ENCODE results near the gene GP1BA. TPM values are rescaled to one million over a fixed set of nuclear protein-coding genes. Genes with fewer than 3 reads are reported as not detected.
A peak's percentile ranks its signal among the peaks of the same experiment; 100 is the strongest.

GP1BA gene
- polyA plus RNA-seq, 1 donor (not counting 4 experiments of a cell fraction or from before 2014, with no cell fraction given), result not detected

DNA sequence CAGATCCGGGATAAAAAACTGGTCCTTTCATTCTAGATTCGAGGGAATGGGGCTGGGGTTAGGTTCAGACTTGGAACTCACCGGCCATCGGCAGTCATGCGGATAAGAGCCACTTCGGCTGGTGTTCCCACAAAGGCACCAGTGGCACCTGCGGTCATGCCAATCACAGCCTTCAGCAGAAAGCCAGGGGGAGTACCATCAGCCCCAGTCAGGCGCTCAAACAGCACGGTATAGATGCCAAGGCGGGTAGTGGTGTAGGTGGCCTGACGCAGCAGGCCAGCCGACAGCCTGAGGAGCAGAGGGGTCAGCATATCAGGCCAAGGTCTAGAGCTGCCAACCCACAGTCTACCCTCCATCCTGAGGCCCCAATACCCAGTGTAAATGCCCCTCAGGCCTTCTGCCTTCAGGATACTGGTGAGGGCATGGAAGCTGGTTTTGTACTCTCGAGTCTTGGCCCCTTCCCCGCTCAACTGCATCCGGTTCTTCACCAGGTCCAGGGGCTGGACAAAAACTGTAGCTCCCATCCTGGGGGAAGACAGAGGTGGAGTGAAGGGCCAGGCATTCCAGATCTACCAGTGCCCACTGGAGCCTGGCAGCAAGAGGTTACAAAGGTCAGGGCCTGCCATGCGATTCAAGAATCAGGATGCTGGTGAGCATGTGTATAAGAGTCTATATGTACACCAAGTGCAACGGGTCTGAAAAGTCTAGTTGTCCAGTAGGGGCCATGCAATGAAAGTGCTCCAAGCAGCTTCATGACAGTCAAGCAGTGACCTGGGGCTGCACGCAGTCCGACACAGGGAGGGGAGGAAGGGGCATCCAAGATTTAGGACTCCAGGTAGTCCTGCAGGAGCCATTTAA is 6.8 kb downstream of the GP1BA start:
- Histone ChIP-seq H3K27me3 (ENCODE audit: control insufficient read depth, extremely low read depth, insufficient read depth, low read length) (no peaks in the 10 kb centered on the region), H3K9me1 (ENCODE audit: control insufficient read depth, extremely low read depth, insufficient read depth, low read length) (no peaks in the 10 kb centered on the region), H2AFZ (ENCODE audit: control insufficient read depth, low read length) (no peak overlapping the region), H3K9ac (ENCODE audit: control insufficient read depth, extremely low read depth, insufficient read depth, low read length) (peak overlapping the region; percentile 97), H3K4me3 (ENCODE audit: control insufficient read depth in 2 of 3, extremely low read depth in 1 of 3, insufficient read depth in 2 of 3, low read depth in 1 of 3, low read length in 3 of 3) (peak overlapping the region; percentile 91 to 93 (median 91)), H3K27ac (ENCODE audit: control insufficient read depth, insufficient read depth, low read length) (peak overlapping the region; percentile 98), H3K36me3 (ENCODE audit: control insufficient read depth in 2 of 2, extremely low read depth in 1 of 2, insufficient read depth in 2 of 2, low read length in 2 of 2) (peaks cover 20 to 23% of the 10 kb centered on the region in 2 experiments), H3K79me2 (ENCODE audit: control insufficient read depth, insufficient read depth, low read length) (peaks cover 47% of the 10 kb centered on the region), H3K4me1 (ENCODE audit: control insufficient read depth, extremely low read depth, insufficient read depth, low read length) (peaks cover 28% of the 10 kb centered on the region), H4K20me1 (ENCODE audit: control insufficient read depth, extremely low read depth, insufficient read depth, low read length) (no peaks in the 10 kb centered on the region), H3K4me2 (ENCODE audit: control insufficient read depth, extremely low read depth, insufficient read depth, low read depth, low read length) (peak overlapping the region; percentile 79), H3K9me3 (ENCODE audit: control insufficient read depth, low read depth, low read length) (no peaks in the 10 kb centered on the region)
- dilution Hi-C loops (cut with MboI; ENCODE audit: extremely low pct_ligation_motif_present, low sequenced_read_pairs), result no loop called here
- FAIRE-seq, result no peak
- no peak for DNase-seq (ENCODE audit: low read depth, low spot score)
- TF ChIP-seq, protein P1, sequence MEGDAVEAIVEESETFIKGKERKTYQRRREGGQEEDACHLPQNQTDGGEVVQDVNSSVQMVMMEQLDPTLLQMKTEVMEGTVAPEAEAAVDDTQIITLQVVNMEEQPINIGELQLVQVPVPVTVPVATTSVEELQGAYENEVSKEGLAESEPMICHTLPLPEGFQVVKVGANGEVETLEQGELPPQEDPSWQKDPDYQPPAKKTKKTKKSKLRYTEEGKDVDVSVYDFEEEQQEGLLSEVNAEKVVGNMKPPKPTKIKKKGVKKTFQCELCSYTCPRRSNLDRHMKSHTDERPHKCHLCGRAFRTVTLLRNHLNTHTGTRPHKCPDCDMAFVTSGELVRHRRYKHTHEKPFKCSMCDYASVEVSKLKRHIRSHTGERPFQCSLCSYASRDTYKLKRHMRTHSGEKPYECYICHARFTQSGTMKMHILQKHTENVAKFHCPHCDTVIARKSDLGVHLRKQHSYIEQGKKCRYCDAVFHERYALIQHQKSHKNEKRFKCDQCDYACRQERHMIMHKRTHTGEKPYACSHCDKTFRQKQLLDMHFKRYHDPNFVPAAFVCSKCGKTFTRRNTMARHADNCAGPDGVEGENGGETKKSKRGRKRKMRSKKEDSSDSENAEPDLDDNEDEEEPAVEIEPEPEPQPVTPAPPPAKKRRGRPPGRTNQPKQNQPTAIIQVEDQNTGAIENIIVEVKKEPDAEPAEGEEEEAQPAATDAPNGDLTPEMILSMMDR (optimal IDR thresholded peaks at IDR 0.05 in 1 of 3, IDR thresholded peaks at IDR 0.05 in 1 of 3, conservative IDR thresholded peaks at IDR 0.05 in 1 of 3; ENCODE audit: extremely low read depth in 1 of 3, insufficient read depth in 2 of 3, low read length in 3 of 3), result no peak
- no peak for TF ChIP-seq EZH2 (IDR thresholded peaks at IDR 0.05; ENCODE audit: low read length)

DNA sequence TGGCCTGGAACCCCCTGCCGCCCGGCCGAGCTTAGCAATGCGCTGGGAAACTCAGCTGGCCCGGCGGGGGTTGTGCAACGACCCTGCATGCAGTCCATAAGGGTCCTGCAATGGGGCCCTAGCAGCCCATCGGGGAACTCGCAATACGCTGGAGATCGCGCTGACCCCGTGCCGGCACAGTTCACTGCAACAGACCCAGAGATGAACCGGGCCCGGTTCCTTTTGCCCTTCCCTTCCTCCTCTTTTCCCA is 7.4 kb downstream of the GP1BA start:
- peaks cover 28% of the 10 kb centered on the region for H3K4me1 ChIP-seq (ENCODE audit: control insufficient read depth, extremely low read depth, insufficient read depth, low read length)
- TF ChIP-seq EZH2 (IDR thresholded peaks at IDR 0.05; ENCODE audit: low read length), result no peak
- TF ChIP-seq, protein P1 (optimal IDR thresholded peaks at IDR 0.05 in 1 of 3, IDR thresholded peaks at IDR 0.05 in 1 of 3, conservative IDR thresholded peaks at IDR 0.05 in 1 of 3; ENCODE audit: extremely low read depth in 1 of 3, insufficient read depth in 2 of 3, low read length in 3 of 3), result no peak
- H2AFZ ChIP-seq (ENCODE audit: control insufficient read depth, low read length), result peak overlapping the region; percentile 45
- H3K4me2 ChIP-seq (ENCODE audit: control insufficient read depth, extremely low read depth, insufficient read depth, low read depth, low read length), result peak overlapping the region; percentile 79
- H3K79me2 ChIP-seq (ENCODE audit: control insufficient read depth, insufficient read depth, low read length), result peaks cover 47% of the 10 kb centered on the region
- peaks cover 22 to 23% of the 10 kb centered on the region in 2 experiments for H3K36me3 ChIP-seq (ENCODE audit: control insufficient read depth in 2 of 2, extremely low read depth in 1 of 2, insufficient read depth in 2 of 2, low read length in 2 of 2)
- DNase-seq (ENCODE audit: low read depth, low spot score) (no peak), FAIRE-seq (no peak)
- H3K9me1 ChIP-seq (ENCODE audit: control insufficient read depth, extremely low read depth, insufficient read depth, low read length), result no peaks in the 10 kb centered on the region
- H4K20me1 ChIP-seq (ENCODE audit: control insufficient read depth, extremely low read depth, insufficient read depth, low read length), result peaks cover under 1% of the 10 kb centered on the region
- dilution Hi-C loops (cut with MboI; ENCODE audit: extremely low pct_ligation_motif_present, low sequenced_read_pairs), result no loop called here
- peak overlapping the region; percentile 91 to 93 (median 91) for H3K4me3 ChIP-seq (ENCODE audit: control insufficient read depth in 2 of 3, extremely low read depth in 1 of 3, insufficient read depth in 2 of 3, low read depth in 1 of 3, low read length in 3 of 3)
- H3K27me3 ChIP-seq (ENCODE audit: control insufficient read depth, extremely low read depth, insufficient read depth, low read length), result no peaks in the 10 kb centered on the region
- H3K9ac ChIP-seq (ENCODE audit: control insufficient read depth, extremely low read depth, insufficient read depth, low read length), result peak overlapping the region; percentile 97
- no peaks in the 10 kb centered on the region for H3K9me3 ChIP-seq (ENCODE audit: control insufficient read depth, low read depth, low read length)
- peak overlapping the region; percentile 98 for H3K27ac ChIP-seq (ENCODE audit: control insufficient read depth, insufficient read depth, low read length)
